Left ventricle myocardium inferior (tissue), 1 donor: ENCODE results near the gene ZNF236. TPM values are rescaled to one million over a fixed set of nuclear protein-coding genes. Genes with fewer than 3 reads are reported as not detected.

Experiments
- DNase-seq: peaks from one replicate; pipeline ENCODE4 v3.0.0-alpha.2; 2020
- H3K27ac ChIP-seq: fragments of 200-600 bp; replicated peaks from 2 replicates; pipeline ENCODE4 v1.8.0; 2021
- H3K27me3 ChIP-seq: fragments of 200-600 bp; 2 replicates; pipeline ENCODE4 v1.8.0; 2021; ENCODE audit warnings: low read depth
- H3K36me3 ChIP-seq: fragments of 200-600 bp; 2 replicates; pipeline ENCODE4 v1.8.0; 2021
- H3K4me1 ChIP-seq: fragments of 200-600 bp; 2 replicates; pipeline ENCODE4 v1.8.0; 2021
- H3K4me3 ChIP-seq: fragments of 200-600 bp; 2 replicates; pipeline ENCODE4 v1.8.0; 2021; ENCODE audit warnings: mild to moderate bottlenecking, moderate library complexity
- H3K9me3 ChIP-seq: fragments of 200-600 bp; replicated peaks from 2 replicates; pipeline ENCODE4 v1.8.0; 2021
- CTCF ChIP-seq: fragments of 200-600 bp; IDR thresholded peaks from 2 replicates; pipeline ENCODE4 v1.8.0; 2021; ENCODE audit warnings: antibody characterized with exemption, mild to moderate bottlenecking, borderline replicate concordance
- intact Hi-C: fragments of 100-400 bp; cut with micrococcal nuclease; formaldehyde crosslinking; loops from one replicate; pipeline ENCODE4 v1.11.0; 2022
- total RNA-seq: library from RNA; stranded (reverse); fragmentation: NEBNext Ultra II Directional; extraction: Animal tissue kit (Norgen Biotek cat#: 25700); gene quantifications from one replicate; pipeline ENCODE4 v1.2.1, GENCODE V29; 2021
- donor health status: DM: no; HTN: yes; CAD: no; lungs with severe emphysema.

The ZNF236 gene
- total RNA-seq, 1 donor from 2014 or later = 10.6 TPM

- H3K27ac ChIP-seq = no peak overlapping the region
- no peaks in the 10 kb centered on the region for H3K9me3 ChIP-seq
- no peak for TF ChIP-seq CTCF
- H3K4me3 ChIP-seq = no peak overlapping the region
- H3K36me3 ChIP-seq = peaks cover 4% of the 10 kb centered on the region
- intact Hi-C loops = loop anchor here (5.0 kb wide), 1 partner anchor 179 kb away; no protein-coding TSS in a partner anchor
- H3K27me3 ChIP-seq = peaks cover 5% of the 10 kb centered on the region
- no peak for DNase-seq
- H3K4me1 ChIP-seq = peaks cover 16% of the 10 kb centered on the region
These were observed 158.5 kb downstream of the ZNF236 start for GRCh38 chr18:76980663-76981395.

GRCh38 chr18:76981396-76981968 is 159.1 kb downstream of the ZNF236 start:
- Histone ChIP-seq H3K27ac (no peak overlapping the region), H3K36me3 (peaks cover 4% of the 10 kb centered on the region), H3K4me3 (no peak overlapping the region), H3K4me1 (peaks cover 16% of the 10 kb centered on the region), H3K27me3 (peaks cover 5% of the 10 kb centered on the region), H3K9me3 (no peaks in the 10 kb centered on the region)
- intact Hi-C loops = loop anchor here (5.0 kb wide), 1 partner anchor 179 kb away; no protein-coding TSS in a partner anchor
- DNase-seq = no peak
- TF ChIP-seq CTCF = no peak

- Histone ChIP-seq H3K4me3 (no peak overlapping the region), H3K9me3 (no peaks in the 10 kb centered on the region), H3K27ac (no peak overlapping the region), H3K36me3 (peaks cover 4% of the 10 kb centered on the region), H3K4me1 (peaks cover 15% of the 10 kb centered on the region), H3K27me3 (peaks cover 5% of the 10 kb centered on the region)
- TF ChIP-seq CTCF = no peak
- intact Hi-C loops = loop anchor here (5.0 kb wide), 1 partner anchor 180 kb away; no protein-coding TSS in a partner anchor
- DNase-seq = no peak
These were observed 159.7 kb downstream of the ZNF236 start for GRCh38 chr18:76982038-76982437.

DNA sequence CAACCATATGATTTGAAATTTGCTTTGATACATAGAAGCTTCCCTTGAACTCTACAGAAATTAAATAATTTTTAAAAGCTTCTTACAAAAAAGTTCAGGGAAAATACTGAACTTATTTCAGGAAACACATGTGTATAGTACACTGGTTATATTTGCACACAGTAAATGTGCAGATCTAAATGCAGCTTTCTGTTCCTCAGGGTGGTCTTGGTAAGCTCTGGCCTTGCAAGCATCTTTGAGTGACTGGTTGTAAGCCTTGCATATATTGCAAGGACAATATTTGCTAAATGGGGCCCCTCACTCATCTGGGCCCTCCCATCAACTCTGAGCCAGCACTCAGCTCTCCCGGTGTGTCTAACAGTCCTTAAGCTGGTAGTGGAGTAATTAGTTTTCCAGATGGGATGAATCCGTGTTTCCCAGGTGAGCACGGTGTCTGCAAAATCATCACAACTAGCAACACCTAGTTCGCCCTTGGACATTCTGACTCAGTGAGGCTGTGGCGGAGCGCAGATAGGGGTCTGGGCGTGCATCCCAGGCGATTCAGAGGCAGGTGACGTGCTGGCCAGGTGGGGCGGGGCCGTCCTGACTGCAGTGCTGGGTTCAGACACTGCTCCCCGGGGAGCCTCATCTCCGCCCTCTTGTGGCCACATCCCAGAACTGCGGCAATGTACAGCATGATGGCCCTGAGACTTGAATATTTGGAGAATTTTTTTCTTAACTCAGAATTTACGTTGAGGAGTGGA is 160.7 kb downstream of the ZNF236 start:
- DNase-seq = peak; percentile 83
- intact Hi-C loops = loop anchor here (5.0 kb wide), 1 partner anchor 181 kb away; no protein-coding TSS in a partner anchor
- Histone ChIP-seq H3K27ac (no peak overlapping the region), H3K27me3 (peaks cover 5% of the 10 kb centered on the region), H3K9me3 (no peaks in the 10 kb centered on the region), H3K36me3 (peaks cover 4% of the 10 kb centered on the region), H3K4me3 (no peak overlapping the region), H3K4me1 (peaks cover 6% of the 10 kb centered on the region)
- TF ChIP-seq CTCF = peak; percentile 95

GRCh38 chr18:76983613-76984051 is 161.3 kb downstream of the ZNF236 start:
- Histone ChIP-seq H3K27ac (no peak overlapping the region), H3K27me3 (peaks cover 5% of the 10 kb centered on the region), H3K4me1 (peaks cover 5% of the 10 kb centered on the region), H3K36me3 (peaks cover 4% of the 10 kb centered on the region), H3K4me3 (no peak overlapping the region), H3K9me3 (no peaks in the 10 kb centered on the region)
- DNase-seq = no peak
- intact Hi-C loops = loop anchor here (5.0 kb wide), 1 partner anchor 181 kb away; no protein-coding TSS in a partner anchor
- peak; percentile 4 for TF ChIP-seq CTCF
